Retinal pigment epithelial cell (primary cell): ENCODE data around the gene ELMO2.

Experiments used
- DNase-seq: peaks from one replicate; pipeline ENCODE4 v3.0.0-alpha.2; 2010; ENCODE audit warnings: low read depth
- H3K4me3 ChIP-seq: 2 replicates; pipeline ENCODE4 v1.5.1; 2011; ENCODE audit warnings: mild to moderate bottlenecking, low read length, control low read depth, moderate library complexity
- TF ChIP-seq, protein P1 (sequence below): conservative IDR thresholded peaks from 2 replicates; pipeline ENCODE4 v1.5.1; 2011; ENCODE audit warnings: low read depth, low read length, control low read depth, inconsistent platforms

ELMO2 gene

DNA sequence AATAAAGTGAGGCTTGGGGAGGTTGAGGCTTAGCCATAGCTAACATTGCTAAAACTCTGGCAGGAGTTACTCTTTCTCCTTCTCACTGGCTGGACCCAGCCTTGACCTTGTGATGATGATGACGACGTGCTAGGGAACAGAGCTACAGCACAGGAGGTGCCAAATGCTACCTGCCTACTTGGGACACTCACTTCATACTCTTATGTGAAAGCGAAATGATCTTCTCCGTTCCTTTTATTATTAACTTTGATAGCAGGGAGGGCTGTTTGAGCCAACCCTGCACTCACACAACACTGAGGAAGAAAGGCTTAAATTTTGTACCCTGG, 1.2 kb upstream of the ELMO2 start:
- DNase-seq: no peak
- H3K4me3 ChIP-seq: no peak overlapping the region
- TF ChIP-seq, protein P1, sequence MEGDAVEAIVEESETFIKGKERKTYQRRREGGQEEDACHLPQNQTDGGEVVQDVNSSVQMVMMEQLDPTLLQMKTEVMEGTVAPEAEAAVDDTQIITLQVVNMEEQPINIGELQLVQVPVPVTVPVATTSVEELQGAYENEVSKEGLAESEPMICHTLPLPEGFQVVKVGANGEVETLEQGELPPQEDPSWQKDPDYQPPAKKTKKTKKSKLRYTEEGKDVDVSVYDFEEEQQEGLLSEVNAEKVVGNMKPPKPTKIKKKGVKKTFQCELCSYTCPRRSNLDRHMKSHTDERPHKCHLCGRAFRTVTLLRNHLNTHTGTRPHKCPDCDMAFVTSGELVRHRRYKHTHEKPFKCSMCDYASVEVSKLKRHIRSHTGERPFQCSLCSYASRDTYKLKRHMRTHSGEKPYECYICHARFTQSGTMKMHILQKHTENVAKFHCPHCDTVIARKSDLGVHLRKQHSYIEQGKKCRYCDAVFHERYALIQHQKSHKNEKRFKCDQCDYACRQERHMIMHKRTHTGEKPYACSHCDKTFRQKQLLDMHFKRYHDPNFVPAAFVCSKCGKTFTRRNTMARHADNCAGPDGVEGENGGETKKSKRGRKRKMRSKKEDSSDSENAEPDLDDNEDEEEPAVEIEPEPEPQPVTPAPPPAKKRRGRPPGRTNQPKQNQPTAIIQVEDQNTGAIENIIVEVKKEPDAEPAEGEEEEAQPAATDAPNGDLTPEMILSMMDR: no peak

GRCh38 chr20:46406986-46407670, 713 bp upstream of the ELMO2 start:
- TF ChIP-seq, protein P1: no peak
- H3K4me3 ChIP-seq: peak overlapping the region; percentile 60
- DNase-seq: no peak

DNA sequence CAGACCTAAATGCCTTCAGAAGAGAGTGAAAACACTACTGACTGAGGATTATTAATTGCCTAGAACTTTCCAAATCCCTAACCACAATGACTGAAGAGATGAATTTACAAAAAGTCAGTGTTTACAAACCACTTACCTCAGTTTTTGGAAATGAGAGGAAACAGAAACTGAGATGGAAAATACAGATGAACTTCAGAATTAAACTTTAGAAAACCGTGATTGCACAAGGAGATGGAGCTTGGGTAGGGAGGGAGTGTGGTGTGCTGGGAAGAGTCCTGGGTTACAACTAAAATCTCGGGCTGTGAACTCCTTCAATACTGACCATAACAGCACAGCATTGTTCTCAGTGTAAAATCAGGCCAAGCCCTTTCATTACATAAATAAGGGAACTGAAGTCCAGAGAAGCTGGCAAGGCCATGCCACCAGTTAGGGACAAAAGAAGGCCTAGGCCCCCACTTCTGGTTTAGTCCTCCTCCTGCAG, 4.0 kb downstream of the ELMO2 start:
- TF ChIP-seq, protein P1: no peak
- no peak overlapping the region for H3K4me3 ChIP-seq
- no peak for DNase-seq

- no peak for DNase-seq
- TF ChIP-seq, protein P1: no peak
- no peak overlapping the region for H3K4me3 ChIP-seq
Observed at GRCh38 chr20:46401478-46401860, 4.9 kb downstream of the ELMO2 start.

GRCh38 chr20:46400828-46401477, 5.5 kb downstream of the ELMO2 start:
- TF ChIP-seq, protein P1: no peak
- peak overlapping the region; percentile 10 for H3K4me3 ChIP-seq
- DNase-seq: no peak

GRCh38 chr20:46400253-46400652, 6.2 kb downstream of the ELMO2 start:
- H3K4me3 ChIP-seq: no peak overlapping the region
- TF ChIP-seq, protein P1: no peak
- DNase-seq: peak; percentile 48

- DNase-seq: no peak
- no peak overlapping the region for H3K4me3 ChIP-seq
- TF ChIP-seq, protein P1: no peak
Observed at GRCh38 chr20:46399401-46399800, 7.0 kb downstream of the ELMO2 start.
